Nasal cavity respiratory epithelium epithelial cell of viscerocranial mucosa (primary cell): ENCODE results near the gene CAMKV. TPM values are rescaled to one million over a fixed set of nuclear protein-coding genes. Genes with fewer than 3 reads are reported as not detected.

ENCODE experiments used
- total RNA-seq: library from RNA; depleted of rRNA; stranded (reverse); fragments of >200 nt; gene quantifications from 2 replicates; pipeline ENCODE4 v1.2.3, GENCODE V29; 2014

The CAMKV gene
- total RNA-seq, result not detected in 2 replicates

GRCh38 chr3:49869525-49870126, at the start of gene CAMKV:
Gene CAMKV, minus strand, starts transcription at chr3:49869906. Its CDS starts 7,518 bp downstream, at chr3:49862388.

GRCh38 chr3:49903451-49904424, 34.0 kb upstream of the CAMKV start, which contains the start of gene MST1R:
Gene MST1R, minus strand, starts transcription at chr3:49903873. Its CDS starts 264 bp downstream, at chr3:49903609.

GRCh38 chr3:49856181-49857005, 13.3 kb downstream of the CAMKV start, which contains the start of gene TRAIP:
Gene TRAIP, minus strand, starts transcription at chr3:49856564. Its CDS starts 111 bp downstream, at chr3:49856453.

GRCh38 chr3:49813497-49814174, 56.1 kb downstream of the CAMKV start, which contains the start of gene UBA7:
Gene UBA7, minus strand, starts transcription at chr3:49813953. Its CDS starts 166 bp downstream, at chr3:49813787.

Other genes with a start within 250 kb of the CAMKV start
- gene APEH, start 195.6 kb downstream of the CAMKV start, total RNA-seq, result 132 and 165 TPM in 2 replicates
- gene MST1, start 180.4 kb downstream of the CAMKV start, total RNA-seq, result 5.0 and 5.5 TPM in 2 replicates
- 22.9 and 32.0 TPM in 2 replicates for gene RNF123, start 180.3 kb downstream of the CAMKV start, total RNA-seq
- not detected in 2 replicates for gene AMIGO3, start 150.2 kb downstream of the CAMKV start, total RNA-seq
- 22.2 and 49.9 TPM in 2 replicates for gene GMPPB, start 146.0 kb downstream of the CAMKV start, total RNA-seq
- gene IP6K1, start 83.4 kb downstream of the CAMKV start, total RNA-seq, result 27.3 and 45.8 TPM in 2 replicates
- not detected in 2 replicates for gene CDHR4, start 70.0 kb downstream of the CAMKV start, total RNA-seq
- 8.8 and 15.7 TPM in 2 replicates for gene INKA1, start 66.6 kb downstream of the CAMKV start, total RNA-seq
- 0.34 and 15.9 TPM in 2 replicates for gene UBA7, start 56.0 kb downstream of the CAMKV start, total RNA-seq
- gene TRAIP, start 13.3 kb downstream of the CAMKV start, total RNA-seq, result 0.68 and 1.1 TPM in 2 replicates
- gene MST1R, start 34.0 kb upstream of the CAMKV start, total RNA-seq, result 21.9 and 24.4 TPM in 2 replicates
- gene MON1A, start 59.9 kb upstream of the CAMKV start, total RNA-seq, result 17.1 TPM in 2 replicates
- 40.7 and 55.4 TPM in 2 replicates for gene RBM6, start 70.2 kb upstream of the CAMKV start, total RNA-seq
- 103 and 202 TPM in 2 replicates for gene RBM5, start 219.0 kb upstream of the CAMKV start, total RNA-seq